ENCODE measurements around the gene SPINK4.

Gene SPINK4

GRCh38 chr9:33230756-33231622 lies 9.0 kb upstream of the SPINK4 start:
- DNase-seq: no peak

GRCh38 chr9:33231623-33231942 lies 8.4 kb upstream of the SPINK4 start:
- no peak for DNase-seq

DNA sequence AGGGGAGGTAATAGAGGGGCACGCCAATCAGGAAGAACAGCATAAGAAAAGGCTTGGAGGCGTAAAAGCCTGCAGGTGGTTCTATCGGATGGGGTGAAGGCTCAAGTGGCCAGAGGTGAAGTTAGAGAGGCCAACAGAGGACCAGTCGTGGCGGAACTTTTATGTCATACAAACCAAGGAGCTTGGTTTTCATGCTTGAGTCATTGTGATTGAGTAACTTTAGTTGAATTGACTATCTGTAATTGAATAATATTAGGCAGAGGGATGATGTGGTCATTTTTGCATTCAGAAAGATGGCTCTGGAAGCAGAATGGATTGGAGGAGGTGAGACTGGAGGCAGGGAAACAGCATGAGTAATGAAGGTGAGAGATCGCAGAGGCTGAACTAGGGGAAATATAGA lies 7.2 kb upstream of the SPINK4 start:
- DNase-seq: no peak

- peak; percentile 36 to 86 for DNase-seq
These were observed 6.2 kb upstream of the SPINK4 start for GRCh38 chr9:33233626-33234342.

- DNase-seq: no peak
These were observed 5.2 kb upstream of the SPINK4 start for GRCh38 chr9:33234511-33235467.

DNA sequence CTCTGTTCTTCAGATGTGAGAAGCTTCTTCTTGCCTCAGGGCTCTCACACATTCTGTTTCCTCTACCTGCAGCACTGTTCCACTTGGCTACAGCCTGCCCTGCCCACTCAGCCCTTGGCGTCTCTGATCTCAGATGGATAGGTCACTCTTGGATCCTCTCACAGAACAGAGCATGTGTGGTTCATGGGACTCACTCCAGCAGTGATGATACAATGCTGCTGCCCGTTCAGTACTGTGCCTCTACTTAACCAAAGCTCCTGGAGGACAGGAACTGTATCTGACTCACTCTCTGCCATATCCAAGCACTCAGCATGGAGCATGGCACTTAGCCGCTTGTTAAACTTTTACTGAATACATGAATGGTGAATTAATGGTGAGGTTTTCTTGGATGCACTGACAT lies 3.4 kb upstream of the SPINK4 start:
- no peak for DNase-seq

- DNase-seq: no peak
These were observed 1.3 kb downstream of the SPINK4 start for GRCh38 chr9:33241298-33241697.

- no peak for DNase-seq
These were observed 2.7 kb downstream of the SPINK4 start for GRCh38 chr9:33242609-33243134.

GRCh38 chr9:33244137-33244784 lies 4.3 kb downstream of the SPINK4 start:
- no peak for DNase-seq

- no peak for DNase-seq
These were observed 5.4 kb downstream of the SPINK4 start for GRCh38 chr9:33245341-33245740.

GRCh38 chr9:33246269-33246860 lies 6.4 kb downstream of the SPINK4 start:
- no peak for DNase-seq

DNA sequence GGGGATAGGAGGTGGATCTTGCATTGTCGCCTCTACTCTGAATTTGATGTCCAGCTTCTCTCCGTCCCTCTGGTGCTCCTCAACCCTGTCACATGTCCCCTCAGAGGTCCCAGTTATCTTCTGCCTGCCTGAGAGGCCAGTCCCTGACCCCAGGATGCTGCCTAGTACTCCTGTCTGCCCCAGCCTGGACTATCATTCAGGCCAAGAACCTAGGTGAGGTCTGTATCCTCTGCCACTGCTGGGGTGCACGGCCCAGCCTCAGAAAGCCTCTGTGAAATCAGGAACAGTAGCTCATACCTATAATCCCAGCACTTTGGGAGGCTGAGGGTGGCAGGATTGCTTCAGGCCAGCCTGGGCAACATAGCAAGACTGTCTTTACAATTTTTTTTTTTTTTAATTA lies 8.6 kb downstream of the SPINK4 start:
- no peak for DNase-seq

DNA sequence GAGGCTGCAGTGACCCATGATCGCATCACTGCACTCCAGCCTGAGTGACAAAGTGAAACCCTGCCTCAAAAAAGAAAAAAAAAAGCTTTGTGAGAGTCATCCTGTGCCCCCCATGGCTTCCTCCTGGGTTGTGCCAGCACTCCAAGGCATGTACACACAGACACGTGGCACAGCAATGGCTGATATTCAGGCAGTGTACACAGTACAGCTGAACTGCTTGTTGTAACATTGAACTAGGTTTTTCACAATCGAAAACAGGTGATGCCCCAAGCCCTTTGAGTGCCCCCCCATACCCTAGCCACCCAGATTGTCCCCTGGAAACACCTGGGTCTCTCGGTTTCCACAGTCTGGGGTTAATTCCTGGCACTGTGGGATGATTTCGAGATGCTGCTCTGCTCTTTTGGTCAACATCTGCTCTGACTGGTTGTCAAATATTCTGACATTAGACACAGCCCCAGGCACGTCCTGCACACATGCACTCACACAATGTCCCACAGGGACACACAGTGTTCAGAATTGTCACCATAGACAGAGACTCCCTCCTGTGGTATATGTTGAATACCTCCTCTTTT lies 9.2 kb downstream of the SPINK4 start:
- DNase-seq: no peak

- no peak for DNase-seq
These were observed 10.0 kb downstream of the SPINK4 start for GRCh38 chr9:33249983-33250382.

- DNase-seq: no peak
These were observed 10.6 kb downstream of the SPINK4 start for GRCh38 chr9:33250458-33250995.

DNA sequence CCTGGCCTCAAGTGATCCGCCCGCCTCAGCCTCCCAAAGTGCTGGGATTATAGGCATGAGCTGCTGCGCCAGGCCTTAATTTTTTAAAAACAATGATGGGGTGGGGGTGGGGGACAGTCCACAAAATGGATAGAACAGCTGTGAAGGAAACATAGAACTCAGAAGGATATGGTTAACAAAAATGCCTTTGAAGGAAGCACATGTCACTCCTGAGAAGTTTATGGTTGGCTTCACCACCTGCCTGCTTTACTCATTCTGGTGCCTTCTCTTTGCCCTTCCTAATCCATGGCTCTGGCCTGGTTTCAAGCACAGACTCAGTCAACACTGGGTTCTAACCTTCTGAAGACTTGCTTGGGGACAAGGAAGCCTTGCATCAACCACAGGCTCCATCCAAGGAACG lies 14.2 kb downstream of the SPINK4 start:
- no peak for DNase-seq

GRCh38 chr9:33255014-33255413 lies 15.0 kb downstream of the SPINK4 start:
- DNase-seq: no peak

- no peak for DNase-seq
These were observed 15.5 kb downstream of the SPINK4 start for GRCh38 chr9:33255471-33255870.

DNA sequence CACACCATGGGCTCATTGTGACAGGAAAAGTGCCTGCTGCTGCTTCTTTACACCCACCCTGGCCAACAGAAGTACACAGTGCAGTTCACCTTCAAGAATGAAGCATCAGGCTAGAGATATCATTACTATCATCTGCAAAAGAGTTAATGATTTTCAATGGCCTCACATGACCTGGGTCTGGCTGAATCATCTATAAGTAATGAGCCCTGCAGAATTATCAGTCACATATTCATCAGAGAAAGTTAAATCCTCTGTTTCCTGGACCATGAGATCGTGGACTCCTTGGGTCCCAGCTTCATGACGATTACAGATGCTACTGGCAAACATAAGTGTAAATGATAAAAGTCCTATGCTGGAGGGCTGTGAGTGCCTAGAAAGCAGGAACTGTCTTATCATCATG lies 16.3 kb downstream of the SPINK4 start:
- DNase-seq: no peak

DNA sequence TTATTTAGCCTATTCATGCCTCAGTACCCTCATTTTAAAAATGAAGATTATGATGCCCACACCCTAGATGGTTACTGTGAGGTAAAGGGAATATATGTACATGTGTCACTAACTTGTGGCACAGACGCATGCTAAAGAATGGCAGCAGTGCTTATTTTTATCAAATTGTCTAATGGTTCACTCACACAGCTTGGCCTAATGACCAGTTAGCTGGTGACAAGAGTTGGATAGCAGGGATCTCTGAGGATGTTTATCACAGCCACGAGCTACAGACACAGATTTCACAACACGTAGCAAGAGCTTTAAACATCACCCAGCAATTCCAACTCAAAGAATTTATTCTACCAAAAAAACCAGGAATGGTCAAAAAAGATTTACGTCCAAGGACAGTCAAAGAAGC lies 17.3 kb downstream of the SPINK4 start:
- DNase-seq: no peak

- DNase-seq: no peak
These were observed 20.4 kb downstream of the SPINK4 start for GRCh38 chr9:33260372-33260771.
